ENCODE measurements around the gene OS9. TPM values are rescaled to one million over a fixed set of nuclear protein-coding genes. Genes with fewer than 3 reads are reported as not detected.

The OS9 gene
- total and polyA plus RNA-seq, 9 of the 15 experiments (the other 6 are each of a cell fraction or from before 2014, with no cell fraction given): 4.6 to 105 (median 89.5) TPM

DNA sequence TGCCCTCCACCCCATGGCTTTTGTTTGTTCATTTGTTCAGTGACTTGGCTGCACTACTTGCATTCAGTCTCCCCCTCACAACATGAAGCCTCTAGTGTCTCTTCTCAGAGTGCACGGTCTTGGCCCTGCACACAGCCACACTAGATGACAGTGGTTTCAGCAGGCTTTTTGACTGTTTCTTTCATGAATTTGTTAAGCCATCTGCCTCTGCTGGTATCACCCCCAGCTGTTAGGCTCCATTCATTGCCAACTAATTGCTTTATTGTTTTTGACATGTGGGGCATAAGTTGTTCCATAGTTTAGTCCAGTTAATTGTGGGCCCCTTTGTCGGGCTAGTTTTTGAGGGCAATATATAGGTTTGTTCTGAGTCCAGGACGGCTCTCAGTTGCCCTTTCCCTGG, 18.8 kb downstream of the OS9 start:
- Histone ChIP-seq H3K9ac (ENCODE audit: insufficient read depth in 1 of 2, low read depth in 2 of 2, low read length in 2 of 2) (no peak overlapping the region), H2AFZ (ENCODE audit: low read depth, low read length) (no peak overlapping the region), H3K27me3 (ENCODE audit: control insufficient read depth in 2 of 2, insufficient read depth in 2 of 2, low read length in 2 of 2) (no peaks in the 10 kb centered on the region), H3K79me2 (ENCODE audit: control insufficient read depth, insufficient read depth, low read length) (no peaks in the 10 kb centered on the region), H3K4me1 (replicated peaks in 1 of 2; ENCODE audit: control insufficient read depth in 2 of 2, insufficient read depth in 2 of 2, low read length in 2 of 2) (no peaks in the 10 kb centered on the region; a peak in 2 of 5 replicates), H3K9me1 (ENCODE audit: control insufficient read depth, insufficient read depth, low read length) (no peaks in the 10 kb centered on the region), H3K4me2 (ENCODE audit: insufficient read depth, low read length) (no peak overlapping the region), H3K36me3 (ENCODE audit: control insufficient read depth, insufficient read depth, low read length) (peaks cover 21% of the 10 kb centered on the region; the same call in 2 of the 3 replicates), H4K20me1 (replicated peaks; ENCODE audit: control insufficient read depth, insufficient read depth, low read length) (no peaks in the 10 kb centered on the region), H3K9me3 (replicated peaks; ENCODE audit: control insufficient read depth, insufficient read depth, low read depth, low read length) (no peaks in the 10 kb centered on the region), H3K27ac (ENCODE audit: extremely low read depth, low read depth, low read length) (no peak overlapping the region), H3K4me3 (no peak overlapping the region)
- in situ Hi-C loops (cut with MboI): no loop called here
- BruUV-seq (replicated peaks): no TSS peak
- ChIA-PET CTCF (ENCODE audit: low intra/inter-chr PET ratio) (no interaction called here), POLR2A (interaction anchor here (0.7 to 1.2 kb wide), 3 partner anchors 11 to 17 kb away, joined by 3 to 5 read pairs (median 4); no protein-coding TSS in a partner anchor)
- ATAC-seq (no peak), DNase-seq (ENCODE audit: extremely low read depth in 1 of 4, low spot score in 3 of 4) (no peak), FAIRE-seq (no peak)
- intact Hi-C loops (cut with micrococcal nuclease): no loop called here
- TF ChIP-seq TAF7 (tag; IDR thresholded peaks at IDR 0.05): no peak
- TF ChIP-seq TCFL5 (CRISPR knock-in tag; conservative IDR thresholded peaks at IDR 0.05): no peak
- TF ChIP-seq ILK (tag; IDR thresholded peaks at IDR 0.05; ENCODE audit: borderline replicate concordance, low read depth): no peak
- no peak for TF ChIP-seq GATA2 (CRISPR knock-in tag; IDR thresholded peaks at IDR 0.05)
- no peak for TF ChIP-seq ZNF3 (CRISPR knock-in tag; IDR thresholded peaks at IDR 0.05)
- TF ChIP-seq POLR2AphosphoS5 (IDR thresholded peaks at IDR 0.05; ENCODE audit: control insufficient read depth, insufficient read depth, low read depth, low read length): no peak
- no peak for TF ChIP-seq SAFB (IDR thresholded peaks at IDR 0.05; ENCODE audit: borderline replicate concordance, low read depth, low read length)
- no peak for TF ChIP-seq MEIS2 (IDR thresholded peaks at IDR 0.05; ENCODE audit: partially characterized antibody)
- TF ChIP-seq, protein P1, sequence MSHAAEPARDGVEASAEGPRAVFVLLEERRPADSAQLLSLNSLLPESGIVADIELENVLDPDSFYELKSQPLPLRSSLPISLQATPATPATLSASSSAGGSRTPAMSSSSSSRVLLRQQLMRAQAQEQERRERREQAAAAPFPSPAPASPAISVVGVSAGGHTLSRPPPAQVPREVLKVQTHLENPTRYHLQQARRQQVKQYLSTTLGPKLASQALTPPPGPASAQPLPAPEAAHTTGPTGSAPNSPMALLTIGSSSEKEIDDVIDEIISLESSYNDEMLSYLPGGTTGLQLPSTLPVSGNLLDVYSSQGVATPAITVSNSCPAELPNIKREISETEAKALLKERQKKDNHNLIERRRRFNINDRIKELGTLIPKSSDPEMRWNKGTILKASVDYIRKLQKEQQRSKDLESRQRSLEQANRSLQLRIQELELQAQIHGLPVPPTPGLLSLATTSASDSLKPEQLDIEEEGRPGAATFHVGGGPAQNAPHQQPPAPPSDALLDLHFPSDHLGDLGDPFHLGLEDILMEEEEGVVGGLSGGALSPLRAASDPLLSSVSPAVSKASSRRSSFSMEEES (CRISPR knock-in tag; IDR thresholded peaks at IDR 0.05): no peak
- TF ChIP-seq ZNF707 (CRISPR knock-in tag; conservative IDR thresholded peaks at IDR 0.05): no peak
- no peak for TF ChIP-seq SMAD4 (CRISPR knock-in tag; conservative IDR thresholded peaks at IDR 0.05)
- TF ChIP-seq E2F1 (CRISPR knock-in tag; IDR thresholded peaks at IDR 0.05): no peak
- no peak for TF ChIP-seq FOXM1 (IDR thresholded peaks at IDR 0.05; ENCODE audit: low read depth)
- no peak for TF ChIP-seq FOXM1 (CRISPR knock-in tag; IDR thresholded peaks at IDR 0.05; ENCODE audit: low read depth)
- TF ChIP-seq SMARCC2 (IDR thresholded peaks at IDR 0.05; ENCODE audit: low read depth): no peak
- TF ChIP-seq ZFPM2 (CRISPR knock-in tag; IDR thresholded peaks at IDR 0.05): no peak
- WGBS (ENCODE audit: insufficient coverage, low coverage, missing lambda C conversion rate): 61% methylated on average over 3 of the region's 3 CpGs
